Retina (tissue), 1 donor: ENCODE results near the gene SDHA.
A peak's percentile ranks its signal among the peaks of the same experiment; 100 is the strongest.
"Not testable (repeated sequence)": the region's sequence is repeated elsewhere in the genome, so short reads cannot be mapped to it uniquely, and the experiment has no call there.

Source experiments
- DNase-seq: peaks from one replicate; pipeline ENCODE4 v3.0.0-alpha.2; 2016

The SDHA gene

DNA sequence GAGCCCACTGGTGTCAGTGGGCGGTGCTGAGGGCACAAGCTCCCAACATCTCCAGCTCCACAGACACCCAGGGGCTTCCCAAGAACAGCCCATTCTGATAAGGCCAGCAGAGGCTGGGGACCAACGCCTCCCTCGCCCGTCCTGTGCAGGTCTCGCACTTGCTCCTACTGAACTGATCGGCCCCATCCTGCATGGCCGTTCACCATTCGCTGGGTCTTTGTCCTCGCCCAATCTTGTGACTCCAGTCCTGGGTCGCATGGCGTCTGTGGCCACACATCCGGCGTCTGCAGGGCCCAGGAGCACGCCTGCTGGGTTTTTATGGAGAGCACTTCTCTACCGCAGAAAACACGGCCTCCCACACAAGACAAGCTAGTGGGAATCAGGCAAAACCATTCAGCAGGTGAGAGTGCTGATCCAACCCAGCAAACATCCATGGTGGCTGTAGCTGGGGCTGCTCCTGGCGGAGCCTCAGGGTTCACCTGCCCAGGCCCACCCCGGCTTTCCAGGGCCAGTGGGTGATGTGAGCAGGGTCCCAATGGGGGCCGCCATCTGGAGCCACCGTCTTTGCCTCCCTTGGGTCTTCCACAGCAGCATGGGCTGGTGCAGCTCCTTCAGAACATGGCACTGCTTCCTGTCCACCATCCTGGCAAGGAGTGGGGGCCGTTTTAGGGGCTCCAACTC is 19.5 kb upstream of the SDHA start:
- no peak for DNase-seq

GRCh38 chr5:199197-199949 is 18.7 kb upstream of the SDHA start:
- DNase-seq = no peak

GRCh38 chr5:199950-200645 is 18.0 kb upstream of the SDHA start:
- peak; percentile 20 for DNase-seq

DNA sequence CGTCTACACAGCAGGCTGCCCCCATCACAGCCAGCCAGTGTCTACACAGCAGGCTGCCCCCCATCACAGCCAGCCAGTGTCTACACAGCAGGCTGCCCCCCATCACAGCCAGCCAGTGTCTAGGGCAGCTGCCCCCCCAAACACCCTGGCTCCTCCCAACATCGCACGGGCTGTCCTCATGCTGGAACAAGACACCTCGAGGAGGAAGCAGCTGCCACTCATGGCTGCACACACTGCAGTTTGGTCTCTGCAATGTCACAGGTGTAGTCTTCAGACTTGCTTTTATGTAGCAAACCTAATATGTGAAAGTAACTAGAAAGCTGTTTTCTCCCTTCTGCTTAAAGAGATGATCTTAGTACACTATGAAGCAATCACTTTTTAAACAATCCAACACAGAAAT is 17.1 kb upstream of the SDHA start:
- DNase-seq = no peak

GRCh38 chr5:201672-202071 is 16.4 kb upstream of the SDHA start:
- DNase-seq = no peak

DNA sequence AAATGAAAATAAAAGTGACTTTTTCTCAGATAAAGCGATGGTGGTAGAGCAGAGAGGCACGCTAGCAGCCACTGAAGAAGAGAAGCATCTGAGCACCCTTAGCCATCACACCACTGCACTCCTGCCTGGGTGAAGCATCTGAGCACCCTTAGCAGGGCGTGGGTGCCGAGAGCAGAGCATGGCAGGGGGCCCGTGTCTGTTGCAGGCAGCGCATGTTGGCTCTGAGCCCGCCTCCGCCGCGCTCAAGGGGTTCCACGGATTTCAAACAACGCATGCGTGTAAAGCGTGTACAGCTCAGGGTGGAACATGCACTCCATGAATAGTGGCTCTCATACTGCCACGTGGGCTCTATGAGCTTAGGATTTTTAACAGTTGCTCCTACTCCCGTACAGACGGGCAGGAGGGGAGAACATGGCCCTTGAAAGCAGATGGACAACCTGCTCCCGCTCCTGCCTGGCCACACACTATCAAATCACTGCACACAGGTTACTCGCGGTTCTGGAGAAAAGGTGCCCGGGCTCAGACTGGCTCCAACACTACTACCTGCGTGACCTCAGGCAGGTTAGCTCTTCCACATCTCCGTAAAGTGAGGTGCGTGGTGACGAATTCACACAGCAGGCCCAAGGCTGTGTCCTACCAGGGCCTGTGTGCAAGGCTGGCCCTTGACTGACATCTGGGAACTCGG is 14.7 kb upstream of the SDHA start:
- no peak for DNase-seq

DNA sequence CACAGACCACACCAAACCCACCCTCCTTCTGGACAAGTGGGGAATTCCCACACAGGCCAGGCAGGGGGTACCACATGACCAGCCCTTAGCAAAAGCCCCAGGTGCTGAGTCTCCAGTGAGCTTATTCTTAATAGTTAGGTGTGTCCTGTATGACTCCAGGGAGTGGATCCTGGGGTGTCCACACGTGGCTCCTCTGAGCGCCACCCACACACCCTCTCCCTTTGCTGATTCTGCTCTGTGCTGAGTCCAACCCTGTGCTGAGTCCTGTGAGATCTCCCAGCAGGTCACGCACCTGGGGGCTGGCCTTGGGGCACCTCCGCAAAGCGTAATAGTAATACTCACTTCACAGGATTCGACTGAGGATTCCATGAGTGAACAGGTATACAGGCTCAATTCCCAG is 14.1 kb upstream of the SDHA start:
- no peak for DNase-seq

- no peak for DNase-seq
Observed at GRCh38 chr5:204462-204861, 13.7 kb upstream of the SDHA start.

- DNase-seq = no peak
Observed at GRCh38 chr5:204966-205670, 13.0 kb upstream of the SDHA start.

- DNase-seq = no peak
Observed at GRCh38 chr5:206406-206805, 11.7 kb upstream of the SDHA start.

DNA sequence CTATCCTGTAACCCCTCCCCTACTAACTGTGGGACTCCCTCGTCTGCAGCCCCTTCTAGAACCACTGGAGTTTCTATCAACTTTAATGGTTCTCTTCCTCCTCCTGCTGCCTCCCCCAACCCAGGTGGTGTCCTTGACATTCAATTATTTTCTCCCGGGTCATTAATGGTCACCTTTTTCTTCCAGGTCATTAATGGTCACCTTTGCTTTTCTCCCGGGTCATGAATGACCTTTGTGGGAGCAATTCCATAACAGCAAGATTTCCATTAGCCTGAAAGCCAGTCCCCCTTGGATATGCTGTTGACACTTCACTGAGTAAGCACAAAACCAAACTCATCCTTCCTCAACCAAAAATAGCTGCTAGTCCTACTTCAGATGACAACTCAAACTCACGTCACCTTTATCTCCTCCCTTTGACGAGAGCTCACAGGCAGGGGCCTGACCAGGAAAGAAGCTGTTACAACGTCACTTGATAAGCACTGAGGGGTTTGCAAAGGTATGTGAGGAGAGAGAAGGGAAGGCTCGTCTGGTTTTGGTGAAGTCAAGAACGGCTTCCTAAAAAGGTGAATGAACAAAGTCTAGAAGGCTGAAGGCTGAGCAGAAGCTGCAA is 11.1 kb upstream of the SDHA start:
- DNase-seq = no peak

DNA sequence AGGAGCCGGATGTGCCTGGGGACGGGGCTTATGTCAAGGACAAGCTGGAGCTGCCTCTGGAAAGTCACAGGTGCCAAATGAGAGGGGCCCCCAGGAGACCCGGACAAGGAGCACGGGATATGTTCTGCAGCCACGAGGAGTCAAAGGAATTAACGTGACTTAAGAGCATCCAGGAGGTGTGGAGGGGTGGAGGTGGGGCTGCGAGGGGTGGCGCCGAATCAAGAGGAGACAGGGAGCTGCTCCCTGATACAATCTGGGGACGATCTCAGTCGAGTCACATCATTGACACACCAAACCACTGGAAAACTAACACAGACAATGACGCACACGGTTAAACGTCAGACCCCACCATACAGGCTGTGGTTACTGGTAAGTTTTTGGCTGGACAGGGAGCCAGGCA is 10.5 kb upstream of the SDHA start:
- no peak for DNase-seq

DNA sequence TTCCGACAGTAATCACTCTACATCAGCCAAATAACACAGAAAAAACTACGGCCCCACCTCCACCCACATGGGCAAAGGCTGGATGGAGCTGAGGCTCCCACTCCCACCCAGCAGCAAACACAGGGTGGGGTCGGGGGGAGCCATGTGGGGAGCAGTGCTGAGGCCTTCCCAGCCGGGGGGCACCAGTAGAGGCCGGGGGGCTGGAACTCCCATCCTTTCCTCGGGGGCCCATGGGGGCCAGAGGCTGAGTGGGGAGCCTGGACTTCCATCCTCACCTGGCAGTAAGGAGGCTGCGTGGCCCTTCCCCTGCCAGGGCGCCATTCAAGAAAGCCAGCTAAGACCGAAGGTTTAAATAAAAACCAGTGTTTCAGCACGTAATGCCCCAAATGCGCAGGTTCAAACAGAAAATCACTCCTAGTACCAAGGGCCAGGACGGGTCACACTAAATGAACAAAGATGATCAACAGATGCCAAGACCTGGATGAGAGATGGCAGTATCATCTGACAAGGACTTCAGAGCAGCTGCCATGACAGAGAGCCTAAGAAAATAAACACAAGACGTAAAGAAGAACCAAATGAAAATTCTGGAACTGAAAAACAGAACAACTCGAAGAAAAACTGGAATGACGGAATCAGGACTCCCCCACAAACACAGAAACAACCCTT is 9.5 kb upstream of the SDHA start:
- no peak for DNase-seq

DNA sequence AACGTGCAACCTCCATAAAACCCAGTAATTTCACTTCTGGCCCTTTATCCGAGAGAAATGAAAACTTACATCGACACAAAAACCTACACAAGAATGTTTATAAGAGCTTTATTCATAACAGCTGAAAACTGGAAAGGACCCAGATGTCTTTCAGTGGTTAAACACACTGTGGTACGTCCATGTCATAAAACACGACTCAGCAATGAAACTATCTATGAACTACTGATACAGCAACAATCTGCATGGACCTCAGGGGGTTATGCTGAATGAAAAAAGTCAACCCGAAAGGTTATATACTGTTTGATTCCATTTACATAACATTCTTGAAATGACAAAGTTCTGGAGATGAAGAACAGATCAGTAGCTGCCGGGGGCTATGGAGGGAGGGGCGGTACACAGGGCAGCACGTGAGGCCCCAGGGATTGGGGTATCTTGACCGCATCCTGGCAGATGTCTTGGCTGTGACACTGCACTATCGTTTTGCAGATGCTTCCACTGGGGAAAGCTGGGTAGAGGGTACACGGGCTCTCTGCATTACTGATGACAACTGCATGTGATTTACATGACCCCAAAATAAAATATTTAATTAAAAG is 4.2 kb upstream of the SDHA start:
- DNase-seq = no peak

GRCh38 chr5:215256-215655 is 2.9 kb upstream of the SDHA start:
- not testable (repeated sequence) for DNase-seq

GRCh38 chr5:216076-216475 is 2.0 kb upstream of the SDHA start:
- not testable (repeated sequence) for DNase-seq

DNA sequence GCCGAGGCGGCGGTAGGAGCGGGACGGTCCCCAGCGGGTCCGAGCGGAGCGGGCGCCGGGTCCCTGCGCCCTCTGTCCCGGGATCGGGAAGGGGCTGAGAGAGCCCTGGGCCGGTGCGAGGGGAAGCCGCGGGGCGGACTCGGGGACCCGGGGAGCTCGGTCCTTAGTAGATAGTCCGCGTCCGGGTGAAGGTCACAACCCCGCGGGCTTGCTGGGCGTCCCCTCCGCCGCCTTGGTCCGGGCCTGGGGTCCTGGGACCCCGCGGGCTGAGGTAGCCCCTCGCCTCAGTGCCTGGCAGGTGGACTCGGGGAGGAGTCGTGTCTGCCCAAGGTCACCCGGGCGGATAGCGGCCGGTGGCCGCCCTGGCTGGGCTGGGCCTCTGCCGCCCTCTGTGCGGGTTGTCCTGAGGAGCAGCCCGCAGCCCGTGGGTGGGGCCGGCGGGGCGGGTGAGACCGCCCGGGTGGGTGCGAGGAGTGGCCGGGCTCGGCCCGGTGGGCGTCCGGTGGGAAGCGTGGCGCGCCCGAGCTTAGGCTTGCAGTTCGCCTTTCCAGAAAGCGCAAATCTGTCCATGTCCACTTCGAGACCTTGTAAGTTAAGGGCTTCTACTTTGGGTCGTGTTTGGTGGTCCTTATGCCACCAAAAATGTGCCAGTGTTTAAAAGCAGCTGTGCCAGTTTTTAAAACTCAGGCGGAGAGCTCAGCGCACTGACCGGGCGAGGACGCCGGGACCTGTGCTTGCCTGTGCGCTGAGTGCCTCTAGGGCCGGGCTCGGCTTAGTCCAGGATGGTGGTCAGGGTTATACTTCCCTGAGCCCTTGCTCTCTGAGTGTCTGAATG is 554 bp downstream of the SDHA start:
- DNase-seq = peak; percentile 75

DNA sequence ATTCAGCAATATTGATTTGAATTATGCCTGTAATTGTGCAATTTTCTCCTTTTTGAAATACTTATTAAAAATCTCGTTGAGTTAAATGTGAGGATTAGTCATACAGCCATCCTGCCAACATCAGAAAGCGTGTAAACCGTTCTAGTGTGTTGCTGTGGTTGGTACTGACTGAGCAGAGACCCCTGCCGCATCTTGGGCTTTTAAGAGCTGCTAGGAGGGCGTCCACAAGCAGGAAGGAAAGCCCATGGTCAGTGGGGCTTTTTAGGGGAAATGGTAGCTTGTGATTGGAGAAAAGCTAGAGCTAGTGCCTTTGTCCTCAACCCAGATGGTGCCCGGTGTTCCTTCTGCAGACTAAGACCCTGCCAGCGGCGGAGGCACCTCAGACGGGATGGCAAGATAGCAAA is 1.3 kb downstream of the SDHA start:
- peak; percentile 28 for DNase-seq

DNA sequence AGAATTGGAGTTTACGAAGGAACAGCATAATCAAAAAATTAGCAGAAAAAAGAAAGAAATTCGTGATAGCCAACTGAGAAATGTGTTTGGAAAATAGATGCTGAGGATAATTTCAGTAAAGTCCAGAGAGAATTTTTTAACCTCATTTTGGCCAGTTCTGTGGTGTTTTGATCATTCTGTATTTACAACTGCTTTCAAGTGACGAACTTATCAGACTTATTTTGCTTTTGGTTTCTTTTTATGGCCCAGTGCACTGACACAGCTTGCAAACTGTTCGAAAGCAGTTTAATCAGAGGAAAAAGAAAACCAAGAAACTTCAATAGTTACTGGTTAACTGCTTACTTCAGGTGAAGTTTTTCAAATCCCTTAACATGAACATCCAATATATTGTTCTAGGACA is 1.9 kb downstream of the SDHA start:
- no peak for DNase-seq

DNA sequence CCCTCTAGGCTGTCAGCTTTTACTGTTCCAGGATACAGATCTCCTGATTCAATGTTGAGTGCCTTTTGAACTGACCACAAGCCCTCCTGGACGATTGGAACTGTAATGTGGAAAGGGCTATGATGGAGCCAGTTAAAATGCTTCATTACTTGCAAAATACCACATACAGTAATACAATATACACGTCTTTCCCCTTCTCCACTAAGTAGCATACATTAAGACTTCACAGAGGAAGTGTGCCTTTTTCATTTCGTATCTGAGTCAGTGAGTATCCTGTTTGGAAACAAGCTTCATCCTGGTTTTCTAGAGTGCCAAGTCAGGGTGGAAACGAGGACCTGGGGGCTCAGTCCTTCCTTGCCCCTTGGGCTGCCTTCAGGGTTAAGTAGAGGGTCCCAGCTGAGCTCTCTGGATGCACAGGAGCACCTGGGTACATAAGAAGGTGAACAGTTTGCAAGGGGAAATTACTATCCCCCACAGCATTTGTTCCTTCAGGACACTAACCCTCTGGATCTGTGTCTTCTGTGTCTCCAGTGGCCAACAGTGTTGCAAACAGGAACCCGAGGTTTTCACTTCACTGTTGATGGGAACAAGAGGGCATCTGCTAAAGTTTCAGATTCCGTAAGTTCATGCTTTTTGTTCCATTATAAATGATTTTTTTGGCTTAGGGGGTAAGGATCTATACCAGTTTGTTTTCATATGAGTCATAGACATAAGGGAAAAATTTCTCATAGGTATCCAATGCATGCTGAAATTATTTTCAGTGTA is 5.0 kb downstream of the SDHA start:
- DNase-seq = not testable (repeated sequence)
